Fibroblast of mammary gland (primary cell): ENCODE measurements around the gene SEC23B.
"Not testable (repeated sequence)": the region's sequence is repeated elsewhere in the genome, so short reads cannot be mapped to it uniquely, and the experiment has no call there.

Experiments
- DNase-seq: peaks from one replicate; pipeline ENCODE4 v3.0.0-alpha.2; 2010; ENCODE audit warnings: low read depth
- H3K4me3 ChIP-seq: 2 replicates; pipeline ENCODE4 v1.5.1; 2011; ENCODE audit warnings: low read depth, mild to moderate bottlenecking, low read length, moderate library complexity; ENCODE audit not compliant: control insufficient read depth
- CTCF ChIP-seq: conservative IDR thresholded peaks from 2 replicates; pipeline ENCODE4 v1.5.1; 2011; ENCODE audit warnings: low read depth, low read length, inconsistent platforms; ENCODE audit not compliant: control insufficient read depth, insufficient read depth

SEC23B gene

DNA sequence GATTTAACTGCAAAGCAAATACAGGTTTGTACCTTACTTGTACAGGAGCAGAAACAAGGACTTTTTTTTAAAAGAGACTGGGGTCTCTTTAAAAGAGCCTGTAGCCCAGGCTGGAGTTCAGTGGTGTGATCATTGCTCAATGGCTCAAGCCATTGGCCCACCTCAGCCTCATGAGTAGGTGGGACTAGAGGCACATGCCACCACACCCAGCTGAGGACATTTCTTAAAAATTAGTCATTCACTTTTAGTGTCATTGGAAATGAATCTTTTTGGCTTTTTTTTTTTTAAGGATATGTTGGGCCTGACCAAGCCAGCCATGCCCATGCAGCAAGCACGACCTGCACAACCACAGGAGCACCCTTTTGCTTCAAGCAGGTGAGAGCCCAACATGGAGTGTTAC lies 16.9 kb downstream of the SEC23B start:
- DNase-seq: peak; percentile 92

GRCh38 chr20:18526761-18527160 lies 19.0 kb downstream of the SEC23B start:
- DNase-seq: peak; percentile 62
- not testable (repeated sequence) for H3K4me3 ChIP-seq

More for the DNA sequence above, 16.9 kb downstream of the SEC23B start:
- no peak overlapping the region for H3K4me3 ChIP-seq
- no peak for TF ChIP-seq CTCF

DNA sequence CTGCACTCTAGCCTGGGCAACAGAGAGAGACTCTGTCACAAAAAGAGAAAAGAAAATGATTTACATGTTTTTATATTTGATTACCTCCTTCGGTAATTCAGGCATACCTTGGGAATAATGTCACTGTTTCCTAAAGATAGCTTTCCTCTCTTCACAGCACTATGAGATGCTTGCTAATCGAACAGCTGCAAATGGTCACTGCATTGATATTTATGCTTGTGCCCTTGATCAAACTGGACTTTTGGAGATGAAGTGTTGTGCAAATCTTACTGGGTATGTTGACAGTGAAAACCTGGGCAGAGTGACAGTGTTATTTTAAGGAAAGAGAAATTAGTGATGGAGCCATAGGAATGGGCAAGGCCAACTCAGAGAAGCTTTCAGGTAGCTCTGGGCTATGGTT lies 19.6 kb downstream of the SEC23B start:
- no peak overlapping the region for H3K4me3 ChIP-seq
- no peak for DNase-seq
- TF ChIP-seq CTCF: no peak

DNA sequence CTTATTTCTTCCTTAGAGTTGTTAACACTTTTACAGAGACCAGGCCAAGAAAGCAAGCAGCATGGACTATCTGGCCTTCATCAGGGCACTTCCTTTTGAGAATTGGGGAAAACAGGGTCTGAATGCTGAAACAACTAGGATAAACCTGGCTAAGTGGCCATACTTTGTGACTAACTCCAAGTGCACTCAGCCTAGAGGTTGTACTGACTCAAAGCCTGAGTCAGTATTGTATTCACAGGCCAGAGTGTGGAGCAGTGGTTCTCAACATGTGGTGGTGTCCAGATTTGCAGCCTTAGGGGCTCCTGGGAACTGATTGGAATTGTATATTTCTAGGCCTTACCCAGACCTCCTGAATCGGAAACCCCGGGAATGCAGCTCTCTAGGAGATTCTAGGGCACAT lies 20.1 kb downstream of the SEC23B start:
- no peak overlapping the region for H3K4me3 ChIP-seq
- peak; percentile 94 for DNase-seq
- no peak for TF ChIP-seq CTCF

DNA sequence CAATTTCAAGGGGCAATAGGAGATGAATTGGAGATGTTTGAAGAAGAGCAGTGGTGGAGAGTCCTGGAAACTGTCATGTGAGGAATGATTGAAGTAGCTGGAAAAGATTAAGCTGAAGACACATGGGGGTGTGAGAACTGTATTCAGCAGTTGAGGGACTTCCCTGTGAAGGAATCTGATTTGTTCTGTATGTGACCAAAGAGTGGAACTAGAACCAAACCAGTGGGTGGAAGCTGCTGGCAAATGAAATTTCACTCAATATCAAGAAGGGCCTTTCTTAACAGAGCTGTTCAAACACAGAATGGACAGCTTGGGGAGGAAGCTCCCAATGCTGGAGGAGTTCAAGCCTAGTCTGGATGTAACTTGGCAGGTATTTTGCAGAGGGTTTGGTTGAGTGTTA lies 21.3 kb downstream of the SEC23B start:
- DNase-seq: no peak
- TF ChIP-seq CTCF: no peak
- H3K4me3 ChIP-seq: no peak overlapping the region

GRCh38 chr20:18532626-18533025 lies 24.9 kb downstream of the SEC23B start:
- no peak overlapping the region for H3K4me3 ChIP-seq
- no peak for DNase-seq

DNA sequence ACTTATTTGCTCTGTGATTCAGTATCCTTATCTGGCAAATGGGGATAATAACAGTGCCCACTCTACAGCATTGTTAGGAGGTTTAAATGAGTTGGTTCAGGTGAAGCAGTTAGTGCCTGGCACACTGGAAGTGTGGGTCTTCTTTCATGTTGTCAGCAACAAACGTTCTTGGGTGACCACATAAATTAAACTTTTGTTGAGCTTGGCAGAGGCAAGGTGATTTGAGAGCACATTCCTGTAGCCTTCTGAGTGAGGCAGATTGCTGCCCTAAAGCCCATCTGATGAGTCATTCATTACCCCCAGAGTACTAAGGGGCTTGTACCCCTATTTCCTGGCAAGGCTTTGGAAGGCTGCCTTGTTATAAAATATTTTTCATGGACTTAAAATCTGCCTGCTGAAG lies 25.8 kb downstream of the SEC23B start:
- no peak for TF ChIP-seq CTCF
- no peak for DNase-seq

More at GRCh38 chr20:18532626-18533025, 24.9 kb downstream of the SEC23B start:
- no peak for TF ChIP-seq CTCF

More for the DNA sequence above, 25.8 kb downstream of the SEC23B start:
- no peak overlapping the region for H3K4me3 ChIP-seq
